ENCODE results near the gene PCDHB9.
A peak's percentile ranks its signal among the peaks of the same experiment; 100 is the strongest.
"Not testable (repeated sequence)": the region's sequence is repeated elsewhere in the genome, so short reads cannot be mapped to it uniquely, and the experiment has no call there.

PCDHB9 gene

DNA sequence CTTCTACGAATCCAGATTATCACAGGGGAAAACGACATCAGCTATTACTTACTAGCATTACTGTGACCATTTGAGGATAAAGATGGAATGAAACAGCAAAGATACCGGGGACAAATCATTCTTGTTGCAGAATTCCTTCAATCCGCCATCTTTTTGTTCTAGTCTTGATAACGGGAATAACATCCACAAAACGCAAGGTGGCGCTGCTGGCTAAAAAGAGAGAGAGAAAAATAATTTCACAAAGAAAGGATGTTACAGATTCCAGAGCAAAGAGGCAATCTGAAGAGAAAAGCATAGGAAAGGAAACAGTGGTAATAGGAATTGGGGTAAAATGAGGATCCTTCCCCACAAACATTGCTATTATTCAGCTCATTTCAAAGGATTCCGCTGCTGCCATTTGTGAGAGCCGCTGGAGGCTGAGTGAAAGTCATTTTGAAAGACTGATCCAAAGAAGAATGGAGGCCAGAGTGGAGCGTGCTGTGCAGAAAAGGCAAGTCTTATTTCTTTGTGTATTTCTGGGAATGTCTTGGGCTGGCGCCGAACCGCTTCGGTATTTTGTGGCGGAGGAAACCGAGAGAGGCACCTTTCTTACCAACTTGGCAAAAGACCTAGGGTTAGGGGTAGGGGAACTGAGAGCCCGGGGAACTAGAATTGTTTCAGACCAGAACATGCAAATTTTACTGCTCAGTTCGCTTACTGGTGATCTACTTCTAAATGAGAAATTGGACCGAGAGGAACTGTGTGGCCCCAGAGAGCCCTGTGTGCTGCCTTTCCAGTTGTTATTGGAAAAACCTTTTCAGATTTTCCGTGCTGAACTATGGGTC, 14.4 kb upstream of the PCDHB9 start, which contains the start of gene PCDHB7:
Gene PCDHB7, plus strand, starts transcription at position 264 of the 824 bp plus-strand sequence. Its CDS starts 192 bp downstream, at position 456.
- no peak for DNase-seq (ENCODE audit: low read depth)
- H3K4me3 ChIP-seq (ENCODE audit: low read depth, low read length) = no peak within 1 kb of the TSS
- TF ChIP-seq, protein P1, sequence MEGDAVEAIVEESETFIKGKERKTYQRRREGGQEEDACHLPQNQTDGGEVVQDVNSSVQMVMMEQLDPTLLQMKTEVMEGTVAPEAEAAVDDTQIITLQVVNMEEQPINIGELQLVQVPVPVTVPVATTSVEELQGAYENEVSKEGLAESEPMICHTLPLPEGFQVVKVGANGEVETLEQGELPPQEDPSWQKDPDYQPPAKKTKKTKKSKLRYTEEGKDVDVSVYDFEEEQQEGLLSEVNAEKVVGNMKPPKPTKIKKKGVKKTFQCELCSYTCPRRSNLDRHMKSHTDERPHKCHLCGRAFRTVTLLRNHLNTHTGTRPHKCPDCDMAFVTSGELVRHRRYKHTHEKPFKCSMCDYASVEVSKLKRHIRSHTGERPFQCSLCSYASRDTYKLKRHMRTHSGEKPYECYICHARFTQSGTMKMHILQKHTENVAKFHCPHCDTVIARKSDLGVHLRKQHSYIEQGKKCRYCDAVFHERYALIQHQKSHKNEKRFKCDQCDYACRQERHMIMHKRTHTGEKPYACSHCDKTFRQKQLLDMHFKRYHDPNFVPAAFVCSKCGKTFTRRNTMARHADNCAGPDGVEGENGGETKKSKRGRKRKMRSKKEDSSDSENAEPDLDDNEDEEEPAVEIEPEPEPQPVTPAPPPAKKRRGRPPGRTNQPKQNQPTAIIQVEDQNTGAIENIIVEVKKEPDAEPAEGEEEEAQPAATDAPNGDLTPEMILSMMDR (IDR thresholded peaks at IDR 0.05; ENCODE audit: low read depth, low read length, missing control alignments) = peak; percentile 27

DNA sequence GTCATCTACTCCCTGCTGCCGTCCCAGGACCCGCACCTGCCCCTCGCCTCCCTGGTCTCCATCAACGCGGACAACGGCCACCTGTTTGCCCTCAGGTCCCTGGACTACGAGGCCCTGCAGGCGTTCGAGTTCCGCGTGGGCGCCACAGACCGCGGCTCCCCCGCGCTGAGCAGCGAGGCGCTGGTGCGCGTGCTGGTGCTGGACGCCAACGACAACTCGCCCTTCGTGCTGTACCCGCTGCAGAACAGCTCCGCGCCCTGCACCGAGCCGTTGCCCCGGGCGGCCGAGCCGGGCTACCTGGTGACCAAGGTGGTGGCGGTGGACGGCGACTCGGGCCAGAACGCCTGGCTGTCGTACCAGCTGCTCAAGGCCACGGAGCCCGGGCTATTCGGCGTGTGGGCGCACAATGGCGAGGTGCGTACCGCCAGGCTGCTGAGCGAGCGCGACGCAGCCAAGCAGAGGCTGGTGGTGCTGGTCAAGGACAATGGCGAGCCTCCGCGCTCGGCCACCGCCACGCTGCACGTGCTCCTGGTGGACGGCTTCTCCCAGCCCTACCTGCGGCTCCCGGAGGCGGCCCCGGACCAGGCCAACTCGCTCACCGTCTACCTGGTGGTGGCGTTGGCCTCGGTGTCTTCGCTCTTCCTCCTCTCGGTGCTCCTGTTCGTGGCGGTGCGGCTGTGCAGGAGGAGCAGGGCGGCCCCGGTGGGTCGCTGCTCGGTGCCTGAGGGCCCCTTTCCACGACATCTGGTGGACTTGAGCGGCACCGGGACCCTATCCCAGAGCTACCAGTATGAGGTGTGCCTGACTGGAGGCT, 12.5 kb upstream of the PCDHB9 start:
- H3K4me3 ChIP-seq (ENCODE audit: low read depth, low read length); DNase-seq (ENCODE audit: low read depth): not testable (repeated sequence)

DNA sequence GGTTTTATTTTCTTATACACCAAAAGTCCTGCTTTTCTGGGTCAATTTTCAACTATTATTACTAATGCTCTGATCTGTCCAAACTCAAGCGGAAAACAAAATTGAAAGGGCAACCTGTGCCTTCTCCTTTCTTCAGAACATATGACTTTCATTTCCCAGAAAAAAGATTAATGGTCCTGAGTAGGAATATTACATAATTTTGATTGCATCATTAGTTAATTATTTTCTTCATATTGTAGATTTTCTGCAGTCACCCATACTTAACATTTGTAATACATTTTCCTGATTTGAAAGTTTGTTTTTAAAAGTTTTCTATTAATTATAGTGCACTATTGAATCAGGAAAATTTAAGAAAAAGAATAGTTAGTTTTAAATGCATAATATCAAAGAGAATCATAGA, 11.0 kb upstream of the PCDHB9 start:
- TF ChIP-seq, protein P1 (IDR thresholded peaks at IDR 0.05; ENCODE audit: low read depth, low read length, missing control alignments) = no peak
- H3K4me3 ChIP-seq (ENCODE audit: low read depth, low read length) = no peak overlapping the region
- no peak for DNase-seq (ENCODE audit: low read depth)

DNA sequence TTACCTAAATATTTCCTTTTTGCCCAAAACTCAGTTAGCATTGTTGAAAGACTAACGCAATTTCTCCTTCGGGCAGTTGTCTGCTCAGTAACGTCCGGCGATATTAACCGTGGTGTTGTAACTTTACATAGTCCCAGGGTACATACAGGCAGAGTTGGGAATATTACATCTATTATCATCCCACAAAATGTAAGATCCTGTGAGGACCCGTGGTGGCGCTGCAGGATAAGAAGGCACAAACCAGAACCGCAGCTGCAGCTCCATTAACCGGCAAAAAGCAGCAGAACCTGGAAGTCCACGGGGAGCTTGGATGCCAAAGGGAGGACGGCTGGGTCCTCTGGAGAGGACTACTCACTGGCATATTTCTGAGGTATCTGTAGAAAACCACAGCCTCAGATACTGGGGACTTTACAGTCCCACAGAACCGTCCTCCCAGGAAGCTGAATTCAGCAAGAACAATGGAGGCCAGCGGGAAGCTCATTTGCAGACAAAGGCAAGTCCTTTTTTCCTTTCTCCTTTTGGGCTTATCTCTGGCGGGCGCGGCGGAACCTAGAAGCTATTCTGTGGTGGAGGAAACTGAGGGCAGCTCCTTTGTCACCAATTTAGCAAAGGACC, 9.3 kb upstream of the PCDHB9 start, which contains the start of gene PCDHB8:
Gene PCDHB8, plus strand, starts transcription at position 214 of the 615 bp plus-strand sequence. Its CDS starts 245 bp downstream, at position 459.
- not testable (repeated sequence) for DNase-seq (ENCODE audit: low read depth); H3K4me3 ChIP-seq (ENCODE audit: low read depth, low read length)

DNA sequence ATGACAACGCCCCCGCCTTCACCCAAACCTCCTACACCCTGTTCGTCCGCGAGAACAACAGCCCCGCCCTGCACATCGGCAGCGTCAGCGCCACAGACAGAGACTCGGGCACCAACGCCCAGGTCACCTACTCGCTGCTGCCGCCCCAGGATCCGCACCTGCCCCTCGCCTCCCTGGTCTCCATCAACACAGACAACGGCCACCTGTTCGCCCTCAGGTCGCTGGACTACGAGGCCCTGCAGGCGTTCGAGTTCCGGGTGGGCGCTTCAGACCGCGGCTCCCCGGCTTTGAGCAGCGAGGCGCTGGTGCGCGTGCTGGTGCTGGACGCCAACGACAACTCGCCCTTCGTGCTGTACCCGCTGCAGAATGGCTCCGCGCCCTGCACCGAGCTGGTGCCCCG, 7.6 kb upstream of the PCDHB9 start:
- not testable (repeated sequence) for DNase-seq (ENCODE audit: low read depth); H3K4me3 ChIP-seq (ENCODE audit: low read depth, low read length)

DNA sequence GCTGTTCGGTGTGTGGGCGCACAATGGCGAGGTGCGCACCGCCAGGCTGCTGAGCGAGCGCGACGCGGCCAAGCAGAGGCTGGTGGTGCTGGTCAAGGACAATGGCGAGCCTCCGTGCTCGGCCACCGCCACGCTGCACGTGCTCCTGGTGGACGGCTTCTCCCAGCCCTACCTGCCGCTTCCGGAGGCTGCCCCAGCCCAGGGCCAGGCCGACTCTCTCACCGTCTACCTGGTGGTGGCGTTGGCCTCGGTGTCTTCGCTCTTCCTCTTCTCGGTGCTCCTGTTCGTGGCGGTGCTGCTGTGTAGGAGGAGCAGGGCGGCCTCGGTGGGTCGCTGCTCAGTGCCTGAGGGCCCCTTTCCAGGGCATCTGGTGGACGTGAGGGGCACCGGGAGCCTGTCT, 7.1 kb upstream of the PCDHB9 start:
- H3K4me3 ChIP-seq (ENCODE audit: low read depth, low read length); DNase-seq (ENCODE audit: low read depth): not testable (repeated sequence)

DNA sequence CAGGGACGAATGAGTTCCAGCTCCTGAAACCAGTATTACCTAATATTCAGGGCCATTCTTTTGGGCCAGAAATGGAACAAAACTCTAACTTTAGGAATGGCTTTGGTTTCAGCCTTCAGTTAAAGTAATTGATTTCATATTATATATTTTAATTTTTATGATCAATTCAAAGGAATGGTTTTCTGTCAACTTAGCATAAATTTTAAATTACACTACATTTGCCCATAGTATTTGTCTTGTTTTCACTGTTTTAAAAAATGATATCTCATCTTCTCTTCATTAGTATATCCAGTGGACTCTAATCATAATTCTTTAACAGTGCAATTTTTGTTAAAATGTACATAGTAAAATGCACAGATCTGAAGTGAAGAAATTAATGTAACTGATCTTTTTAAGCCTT, 6.6 kb upstream of the PCDHB9 start:
- TF ChIP-seq, protein P1 (IDR thresholded peaks at IDR 0.05; ENCODE audit: low read depth, low read length, missing control alignments) = no peak
- H3K4me3 ChIP-seq (ENCODE audit: low read depth, low read length) = no peak overlapping the region
- DNase-seq (ENCODE audit: low read depth) = no peak

DNA sequence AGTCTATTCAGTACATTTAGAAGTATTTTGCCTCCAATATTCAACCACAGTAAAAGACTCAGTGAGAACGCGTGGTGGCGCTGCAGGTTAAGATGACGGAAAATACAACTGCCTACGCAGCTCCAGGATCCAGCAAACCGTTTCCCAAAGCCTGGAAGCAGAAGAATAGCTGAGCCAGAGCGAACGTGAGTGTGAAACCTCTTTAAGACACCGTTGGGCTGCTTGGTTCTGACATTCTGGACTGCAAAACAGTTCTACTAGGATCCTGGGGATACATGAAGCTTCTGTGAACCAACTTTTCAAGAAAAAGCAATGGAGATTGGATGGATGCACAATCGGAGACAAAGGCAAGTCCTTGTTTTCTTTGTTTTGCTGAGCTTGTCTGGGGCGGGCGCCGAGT, 4.7 kb upstream of the PCDHB9 start, which contains the start of gene PCDHB16:
Gene PCDHB16, plus strand, starts transcription at position 140 of the 400 bp plus-strand sequence. Its CDS starts 173 bp downstream, at position 313.
- no peak within 1 kb of the TSS for H3K4me3 ChIP-seq (ENCODE audit: low read depth, low read length)
- TF ChIP-seq, protein P1 (IDR thresholded peaks at IDR 0.05; ENCODE audit: low read depth, low read length, missing control alignments) = no peak
- no peak for DNase-seq (ENCODE audit: low read depth)

DNA sequence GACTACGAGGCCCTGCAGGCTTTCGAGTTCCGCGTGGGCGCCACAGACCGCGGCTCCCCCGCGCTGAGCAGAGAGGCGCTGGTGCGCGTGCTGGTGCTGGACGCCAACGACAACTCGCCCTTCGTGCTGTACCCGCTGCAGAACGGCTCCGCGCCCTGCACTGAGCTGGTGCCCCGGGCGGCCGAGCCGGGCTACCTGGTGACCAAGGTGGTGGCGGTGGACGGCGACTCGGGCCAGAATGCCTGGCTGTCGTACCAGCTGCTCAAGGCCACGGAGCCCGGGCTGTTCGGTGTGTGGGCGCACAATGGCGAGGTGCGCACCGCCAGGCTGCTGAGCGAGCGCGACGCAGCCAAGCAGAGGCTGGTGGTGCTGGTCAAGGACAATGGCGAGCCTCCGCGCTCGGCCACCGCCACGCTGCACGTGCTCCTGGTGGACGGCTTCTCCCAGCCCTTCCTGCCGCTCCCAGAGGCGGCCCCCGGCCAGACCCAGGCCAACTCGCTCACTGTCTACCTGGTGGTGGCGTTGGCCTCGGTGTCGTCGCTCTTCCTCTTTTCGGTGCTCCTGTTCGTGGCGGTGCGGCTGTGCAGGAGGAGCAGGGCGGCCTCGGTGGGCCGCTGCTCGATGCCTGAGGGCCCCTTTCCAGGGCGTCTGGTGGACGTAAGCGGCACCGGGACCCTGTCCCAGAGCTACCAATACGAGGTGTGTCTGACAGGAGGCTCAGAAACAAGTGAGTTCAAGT, 2.7 kb upstream of the PCDHB9 start:
- H3K4me3 ChIP-seq (ENCODE audit: low read depth, low read length); DNase-seq (ENCODE audit: low read depth): not testable (repeated sequence)

DNA sequence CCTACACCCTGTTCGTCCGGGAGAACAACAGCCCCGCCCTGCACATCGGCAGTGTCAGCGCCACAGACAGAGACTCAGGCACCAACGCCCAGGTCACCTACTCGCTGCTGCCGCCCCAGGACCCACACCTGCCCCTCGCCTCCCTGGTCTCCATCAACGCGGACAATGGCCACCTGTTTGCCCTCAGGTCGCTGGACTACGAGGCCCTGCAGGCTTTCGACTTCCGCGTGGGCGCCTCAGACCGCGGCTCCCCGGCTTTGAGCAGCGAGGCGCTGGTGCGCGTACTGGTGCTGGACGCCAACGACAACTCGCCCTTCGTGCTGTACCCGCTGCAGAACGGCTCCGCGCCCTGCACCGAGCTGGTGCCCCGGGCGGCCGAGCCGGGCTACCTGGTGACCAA, 1.7 kb downstream of the PCDHB9 start:
- DNase-seq (ENCODE audit: low read depth); H3K4me3 ChIP-seq (ENCODE audit: low read depth, low read length): not testable (repeated sequence)

DNA sequence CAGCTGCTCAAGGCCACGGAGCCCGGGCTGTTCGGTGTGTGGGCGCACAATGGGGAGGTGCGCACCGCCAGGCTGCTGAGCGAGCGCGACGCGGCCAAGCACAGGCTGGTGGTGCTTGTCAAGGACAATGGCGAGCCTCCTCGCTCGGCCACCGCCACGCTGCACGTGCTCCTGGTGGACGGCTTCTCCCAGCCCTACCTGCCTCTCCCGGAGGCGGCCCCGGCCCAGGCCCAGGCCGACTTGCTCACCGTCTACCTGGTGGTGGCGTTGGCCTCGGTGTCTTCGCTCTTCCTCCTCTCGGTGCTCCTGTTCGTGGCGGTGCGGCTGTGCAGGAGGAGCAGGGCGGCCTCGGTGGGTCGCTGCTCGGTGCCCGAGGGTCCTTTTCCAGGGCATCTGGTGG, 2.2 kb downstream of the PCDHB9 start:
- DNase-seq (ENCODE audit: low read depth) = not testable (repeated sequence)

More for the DNA sequence above, 2.2 kb downstream of the PCDHB9 start:
- H3K4me3 ChIP-seq (ENCODE audit: low read depth, low read length) = not testable (repeated sequence)
